Activated CD4-positive, alpha-beta T cell treated with anti-CD3 and anti-CD28 coated beads, Interleukin-2, amount 50 U/mL, for 16 hours (primary cell): ENCODE data around the gene TBC1D1.
A peak's percentile ranks its signal among the peaks of the same experiment; 100 is the strongest.

ENCODE experiments used
- DNase-seq: peaks from one replicate; pipeline ENCODE4 v3.0.0-alpha.2; 2020

Gene TBC1D1

GRCh38 chr4:38178392-38178995, 287.6 kb downstream of the TBC1D1 start:
- DNase-seq = no peak

- DNase-seq = peak; percentile 77
These were observed 288.9 kb downstream of the TBC1D1 start for GRCh38 chr4:38179690-38180377.

DNA sequence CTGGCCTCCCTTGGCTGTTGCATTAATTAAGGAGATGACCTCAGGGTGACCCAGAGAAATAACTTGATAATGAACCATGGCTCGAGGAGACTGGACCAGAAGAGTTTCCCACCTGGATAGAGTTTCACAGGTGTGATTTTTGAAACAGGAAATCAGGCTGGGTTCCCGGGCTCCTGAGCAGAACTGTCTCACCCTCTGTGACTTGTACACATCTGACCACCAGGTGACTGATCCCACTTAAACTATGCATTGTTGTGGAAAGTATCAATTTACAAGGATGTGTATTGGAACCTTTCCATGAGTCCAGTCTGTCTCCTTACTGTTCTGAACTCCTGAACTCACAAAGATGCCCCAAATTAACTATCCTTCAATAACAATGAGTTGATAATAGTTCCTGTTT, 289.6 kb downstream of the TBC1D1 start:
- no peak for DNase-seq

- DNase-seq = no peak
These were observed 290.4 kb downstream of the TBC1D1 start for GRCh38 chr4:38181286-38181685.

DNA sequence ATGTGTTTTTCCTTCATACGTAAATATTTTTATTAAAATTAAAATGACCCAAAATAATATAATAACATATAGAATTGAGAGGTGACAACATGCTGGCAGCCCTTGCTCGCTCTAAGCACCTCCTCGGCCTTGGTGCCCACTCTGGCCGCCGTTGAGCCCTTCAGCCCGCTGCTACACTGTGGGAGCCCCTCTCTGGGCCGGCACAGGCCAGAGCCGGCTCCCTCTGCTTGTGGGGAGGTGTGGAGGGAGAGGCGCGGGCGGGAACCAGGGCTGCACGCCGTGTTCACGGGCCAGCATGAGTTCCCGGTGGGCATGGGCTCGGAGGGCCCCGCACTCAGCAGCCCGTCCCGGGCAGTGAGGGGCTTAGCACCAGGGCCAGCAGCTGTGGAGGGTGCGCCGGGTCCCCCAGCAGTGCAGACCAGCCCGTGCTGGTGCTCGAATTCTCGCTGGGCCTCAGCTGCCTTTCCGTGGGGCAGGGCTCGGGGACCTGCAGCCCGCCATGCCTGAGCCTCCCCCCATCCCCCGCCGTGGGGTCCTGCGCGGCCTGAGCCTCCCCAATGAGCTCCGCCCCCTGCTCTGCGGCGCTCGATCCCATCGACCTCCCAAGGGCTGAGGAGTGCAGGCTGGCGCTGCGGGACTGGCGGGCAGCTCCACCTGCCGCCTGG, 291.6 kb downstream of the TBC1D1 start:
- DNase-seq = no peak

DNA sequence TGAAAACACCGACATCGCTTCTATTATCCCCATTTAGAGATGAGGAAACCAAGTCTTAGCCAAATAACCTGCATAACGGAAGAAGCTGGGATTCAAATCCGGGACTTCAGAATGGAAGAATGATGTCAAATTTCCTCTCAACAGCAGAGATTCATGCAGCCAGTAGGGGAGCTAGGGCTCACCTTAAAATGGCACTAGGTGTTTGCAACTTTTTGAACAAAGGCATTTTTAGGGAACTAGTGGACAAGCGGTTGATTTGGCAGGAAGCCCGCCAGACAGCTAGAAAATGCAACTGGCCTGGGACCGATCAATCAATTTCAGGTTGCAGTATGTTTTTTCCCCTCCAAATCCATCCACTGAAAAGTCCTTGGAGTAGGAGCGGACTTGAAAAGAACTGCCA, 293.5 kb downstream of the TBC1D1 start:
- no peak for DNase-seq

- DNase-seq = no peak
These were observed 294.7 kb downstream of the TBC1D1 start for GRCh38 chr4:38185406-38186144.

GRCh38 chr4:38188136-38188535, 297.3 kb downstream of the TBC1D1 start:
- no peak for DNase-seq

DNA sequence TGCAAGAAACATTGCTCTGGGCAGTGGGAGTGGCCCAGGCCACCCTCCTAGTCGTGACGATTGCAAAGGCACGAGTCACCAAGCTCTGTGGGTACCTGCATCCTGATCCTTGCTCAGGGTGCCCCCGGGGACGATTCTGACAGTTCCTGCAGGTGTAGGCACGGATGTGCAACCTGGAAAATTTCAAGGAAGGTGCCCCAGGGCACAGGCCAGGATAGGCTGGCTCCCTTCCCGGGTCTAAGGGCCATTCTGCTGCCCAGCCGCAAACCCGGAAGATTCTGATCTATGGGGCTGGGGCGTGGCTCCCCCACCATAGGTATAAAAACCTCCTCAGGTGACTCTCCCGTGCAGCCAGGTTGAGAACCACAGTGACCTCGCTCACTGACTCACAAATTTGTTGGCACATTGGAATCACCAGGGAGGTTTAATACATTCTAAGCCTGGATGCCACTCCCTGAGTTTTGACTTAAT, 297.8 kb downstream of the TBC1D1 start:
- DNase-seq = no peak
